ENCODE measurements around the gene ENOSF1. TPM values are rescaled to one million over a fixed set of nuclear protein-coding genes. Genes with fewer than 3 reads are reported as not detected.

ENOSF1 gene
- total RNA-seq, 4 donors from 2014 or later = 57.5 to 192 (median 101) TPM

DNA sequence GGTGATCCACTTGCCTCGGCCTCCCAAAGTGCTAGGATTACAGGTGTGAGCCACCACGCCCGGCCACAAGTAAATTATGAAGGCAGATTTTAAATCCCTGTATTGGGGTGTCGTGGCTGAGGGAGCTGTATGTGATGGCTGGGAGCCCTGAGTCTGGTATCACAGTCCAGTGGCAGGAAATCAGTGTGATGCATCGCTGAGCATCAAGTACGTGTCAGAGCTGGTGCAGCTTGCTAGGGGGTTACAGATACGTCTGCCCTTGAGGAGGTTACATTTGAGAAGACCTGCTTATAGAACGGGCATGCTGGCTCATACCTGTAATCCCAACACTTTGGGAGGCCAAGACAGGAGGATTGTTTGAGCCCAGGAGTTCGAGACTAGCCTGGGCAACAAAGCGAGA is 4.3 kb downstream of the ENOSF1 start:
- Histone ChIP-seq H3K4me3 (replicated peaks in 1 of 3) (no peak overlapping the region), H3K27ac (no peak overlapping the region), H3K9me3 (no peaks in the 10 kb centered on the region), H3K36me3 (peaks cover 0 to 6% of the 10 kb centered on the region in 2 donors), H3K4me1 (peaks cover 21 to 26% of the 10 kb centered on the region in 2 donors), H3K27me3 (no peaks in the 10 kb centered on the region)
- 96 to 97% methylated on average over 8 to 10 of the region's 10 CpGs for WGBS, 2 donors
- TF ChIP-seq, protein P1, sequence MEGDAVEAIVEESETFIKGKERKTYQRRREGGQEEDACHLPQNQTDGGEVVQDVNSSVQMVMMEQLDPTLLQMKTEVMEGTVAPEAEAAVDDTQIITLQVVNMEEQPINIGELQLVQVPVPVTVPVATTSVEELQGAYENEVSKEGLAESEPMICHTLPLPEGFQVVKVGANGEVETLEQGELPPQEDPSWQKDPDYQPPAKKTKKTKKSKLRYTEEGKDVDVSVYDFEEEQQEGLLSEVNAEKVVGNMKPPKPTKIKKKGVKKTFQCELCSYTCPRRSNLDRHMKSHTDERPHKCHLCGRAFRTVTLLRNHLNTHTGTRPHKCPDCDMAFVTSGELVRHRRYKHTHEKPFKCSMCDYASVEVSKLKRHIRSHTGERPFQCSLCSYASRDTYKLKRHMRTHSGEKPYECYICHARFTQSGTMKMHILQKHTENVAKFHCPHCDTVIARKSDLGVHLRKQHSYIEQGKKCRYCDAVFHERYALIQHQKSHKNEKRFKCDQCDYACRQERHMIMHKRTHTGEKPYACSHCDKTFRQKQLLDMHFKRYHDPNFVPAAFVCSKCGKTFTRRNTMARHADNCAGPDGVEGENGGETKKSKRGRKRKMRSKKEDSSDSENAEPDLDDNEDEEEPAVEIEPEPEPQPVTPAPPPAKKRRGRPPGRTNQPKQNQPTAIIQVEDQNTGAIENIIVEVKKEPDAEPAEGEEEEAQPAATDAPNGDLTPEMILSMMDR (IDR thresholded peaks at IDR 0.05) = no peak
- TF ChIP-seq POLR2A (IDR thresholded peaks at IDR 0.05) = no peak
- intact Hi-C loops (cut with DNase I) = no loop called here
- no peak for DNase-seq

DNA sequence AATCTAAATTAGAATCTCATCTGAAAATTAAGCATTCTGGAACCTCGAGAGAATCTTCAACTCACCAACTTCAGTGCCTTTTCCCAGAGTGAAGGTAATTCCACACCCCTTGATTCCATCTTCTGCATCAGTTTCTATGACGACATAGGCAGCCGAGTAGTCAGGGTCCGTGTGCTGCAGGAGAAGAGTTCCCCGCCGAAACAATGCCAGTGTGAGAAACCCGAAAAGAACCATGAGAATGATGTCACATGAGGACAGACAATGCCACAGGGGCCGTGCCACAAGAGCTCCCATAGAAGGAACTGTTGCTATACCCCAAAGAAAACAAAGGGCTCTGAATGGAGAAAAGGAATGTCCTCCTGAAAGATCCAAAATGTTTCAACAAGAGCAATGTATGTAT is 6.0 kb downstream of the ENOSF1 start:
- Histone ChIP-seq H3K27me3 (no peaks in the 10 kb centered on the region), H3K9me3 (no peaks in the 10 kb centered on the region), H3K4me3 (replicated peaks in 1 of 3) (no peak overlapping the region), H3K36me3 (peaks cover 0 to 6% of the 10 kb centered on the region in 2 donors), H3K27ac (no peak overlapping the region), H3K4me1 (peaks cover 21 to 26% of the 10 kb centered on the region in 2 donors)
- intact Hi-C loops (cut with DNase I) = no loop called here
- TF ChIP-seq, protein P1 (IDR thresholded peaks at IDR 0.05) = no peak
- TF ChIP-seq POLR2A (IDR thresholded peaks at IDR 0.05) = no peak
- 77 to 87% methylated on average over 8 of the region's 8 CpGs for WGBS, 2 donors
- DNase-seq = no peak

DNA sequence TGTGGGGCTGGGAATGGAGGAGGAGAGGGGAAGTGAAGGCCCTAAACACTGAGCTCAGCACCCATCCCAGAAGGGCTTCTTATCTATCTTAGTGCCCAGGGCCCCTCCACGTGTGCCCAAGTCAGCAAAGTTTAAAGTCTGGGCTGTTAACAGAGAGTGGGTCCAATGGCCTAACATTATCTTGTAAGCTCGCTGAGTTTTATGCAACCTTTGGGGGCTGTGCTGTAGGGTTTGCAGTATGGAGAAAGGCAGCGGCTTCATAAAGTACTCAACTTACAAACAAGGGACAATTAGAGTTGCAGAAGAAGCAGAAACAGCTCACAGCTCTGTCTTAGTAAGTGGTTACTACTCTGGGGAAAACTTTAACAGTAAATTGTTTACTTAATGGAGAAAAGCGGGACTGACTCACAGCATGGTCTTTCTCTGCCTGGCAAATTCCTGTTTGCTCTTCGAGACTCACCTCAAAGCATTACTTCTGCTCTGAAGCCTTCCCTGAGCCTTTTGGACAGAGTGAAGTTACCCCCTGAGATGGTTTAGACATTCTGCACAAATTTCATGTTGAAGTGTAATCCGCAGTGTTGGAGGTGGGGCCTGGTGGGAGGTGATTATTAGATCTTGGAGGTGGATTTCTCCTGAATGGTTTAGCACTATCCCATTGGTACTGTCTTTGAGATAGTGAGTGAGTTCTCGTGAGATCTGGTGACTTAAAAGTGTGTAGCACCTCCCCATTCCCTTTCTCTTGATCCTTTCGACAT is 9.0 kb downstream of the ENOSF1 start:
- 74 to 78% methylated on average over 8 of the region's 8 CpGs for WGBS, 2 donors
- H3K4me1 ChIP-seq = peaks cover 0 to 5% of the 10 kb centered on the region in 2 donors
- H3K36me3 ChIP-seq = peaks cover 0 to 6% of the 10 kb centered on the region in 2 donors
- H3K9me3 ChIP-seq = no peaks in the 10 kb centered on the region
- H3K27me3 ChIP-seq = no peaks in the 10 kb centered on the region
- TF ChIP-seq, protein P1 (IDR thresholded peaks at IDR 0.05) = no peak
- TF ChIP-seq POLR2A (IDR thresholded peaks at IDR 0.05) = no peak
- intact Hi-C loops (cut with DNase I) = no loop called here
- no peak for DNase-seq
- peak overlapping the region in 1 of 3 donors; percentile 30 for H3K27ac ChIP-seq
- no peak overlapping the region for H3K4me3 ChIP-seq (replicated peaks in 1 of 3)

DNA sequence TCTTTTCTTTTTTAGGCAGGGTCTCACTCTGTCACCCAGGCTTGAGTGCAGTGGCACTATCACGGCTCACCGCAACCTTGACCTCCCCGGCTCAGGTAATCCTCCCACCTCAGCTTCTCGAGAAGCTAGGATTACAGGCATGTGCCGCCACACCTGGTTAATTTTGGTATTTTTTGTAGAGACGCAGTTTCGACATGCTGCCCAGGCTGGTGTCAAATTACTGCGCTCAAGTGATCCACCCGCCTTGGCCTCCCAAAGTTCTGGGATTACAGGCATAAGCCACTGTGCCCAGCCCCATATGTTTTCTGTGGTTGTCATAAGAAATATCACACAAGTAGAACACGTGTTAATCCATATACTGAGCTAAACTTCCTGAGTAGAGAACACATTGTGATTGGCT is 14.6 kb downstream of the ENOSF1 start:
- Histone ChIP-seq H3K27ac (peak overlapping the region; percentile 2 to 69 (median 23)), H3K9me3 (no peaks in the 10 kb centered on the region), H3K4me1 (no peaks in the 10 kb centered on the region), H3K27me3 (no peaks in the 10 kb centered on the region), H3K36me3 (peaks cover 0 to 9% of the 10 kb centered on the region in 2 donors), H3K4me3 (replicated peaks in 1 of 3) (no peak overlapping the region)
- intact Hi-C loops (cut with DNase I) = no loop called here
- TF ChIP-seq POLR2A (IDR thresholded peaks at IDR 0.05) = peak in 1 of 2 donors; percentile 42
- TF ChIP-seq, protein P1 (IDR thresholded peaks at IDR 0.05) = peak in 2 of 6 experiments; percentile 8 to 37
- WGBS, 2 donors = 40 to 45% methylated on average over 10 of the region's 10 CpGs
- peak; percentile 75 to 82 for DNase-seq

DNA sequence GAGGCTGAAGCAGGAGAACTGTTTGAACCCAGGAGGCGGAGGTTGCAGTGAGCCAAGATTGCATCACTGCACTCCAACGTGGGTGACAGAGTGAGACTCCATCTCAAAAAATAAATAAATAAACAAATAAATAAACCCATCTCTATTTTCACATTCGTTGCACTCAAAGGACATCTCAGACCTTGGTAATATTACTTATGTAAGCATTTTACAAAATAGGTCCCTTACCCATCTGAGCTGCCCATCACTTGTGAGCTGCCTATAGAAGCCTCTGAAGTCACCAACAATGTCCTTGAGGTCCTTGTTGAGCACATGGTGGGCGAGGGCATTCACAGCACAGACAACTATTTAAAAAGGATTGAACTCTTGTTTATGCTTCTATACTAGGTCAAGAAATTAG is 15.4 kb downstream of the ENOSF1 start:
- no peak overlapping the region for H3K4me3 ChIP-seq (replicated peaks in 1 of 3)
- WGBS, 2 donors = 98% methylated on average over 4 of the region's 4 CpGs
- peaks cover under 1 to 11% of the 10 kb centered on the region in 2 donors for H3K36me3 ChIP-seq
- peak overlapping the region in 1 of 3 donors; percentile 62 for H3K27ac ChIP-seq
- H3K27me3 ChIP-seq = no peaks in the 10 kb centered on the region
- H3K4me1 ChIP-seq = no peaks in the 10 kb centered on the region
- intact Hi-C loops (cut with DNase I) = no loop called here
- H3K9me3 ChIP-seq = no peaks in the 10 kb centered on the region
- no peak for DNase-seq
- TF ChIP-seq POLR2A (IDR thresholded peaks at IDR 0.05) = no peak
- TF ChIP-seq, protein P1 (IDR thresholded peaks at IDR 0.05) = no peak

All from thyroid gland (tissue), 4 donors.